T-helper 1 cell treated with Interleukin-12 subunit alpha and Interleukin-12 subunit beta and Interleukin-4 antibody, amounts not matched to agents 30 μg/mL and 1 μg/mL, for 36 hours (primary cell): Measurements from ENCODE around the gene FAM110A.
"Not testable (repeated sequence)": the region's sequence is repeated elsewhere in the genome, so short reads cannot be mapped to it uniquely, and the experiment has no call there.

Source experiments
- H3K27ac Mint-ChIP-seq: one replicate; pipeline ENCODE4 v1.8.0; 2021; ENCODE audit warnings: mild to moderate bottlenecking, mixed read lengths
- H3K27me3 Mint-ChIP-seq: one replicate; pipeline ENCODE4 v1.8.0; 2021; ENCODE audit warnings: low read depth, mixed read lengths
- H3K36me3 Mint-ChIP-seq: one replicate; pipeline ENCODE4 v1.8.0; 2021; ENCODE audit warnings: low read depth, mixed read lengths
- H3K4me1 Mint-ChIP-seq: one replicate; pipeline ENCODE4 v1.8.0; 2021; ENCODE audit warnings: low read depth, mixed read lengths
- H3K4me3 Mint-ChIP-seq: one replicate; pipeline ENCODE4 v1.8.0; 2021; ENCODE audit warnings: mild to moderate bottlenecking, moderate library complexity, mixed read lengths
- H3K9me3 Mint-ChIP-seq: one replicate; pipeline ENCODE4 v1.8.0; 2021; ENCODE audit warnings: mixed read lengths

FAM110A gene

GRCh38 chr20:818001-818664, 15.4 kb upstream of the FAM110A start:
- H3K4me1 Mint-ChIP-seq = peaks cover 6% of the 10 kb centered on the region

GRCh38 chr20:819680-820322, 13.7 kb upstream of the FAM110A start:
- Mint-ChIP-seq H3K36me3 (no peaks in the 10 kb centered on the region), H3K9me3 (no peaks in the 10 kb centered on the region), H3K4me3 (no peak overlapping the region), H3K27ac (no peak overlapping the region), H3K4me1 (peaks cover 6% of the 10 kb centered on the region), H3K27me3 (peaks cover 5% of the 10 kb centered on the region)

More at GRCh38 chr20:818001-818664, 15.4 kb upstream of the FAM110A start:
- H3K27ac Mint-ChIP-seq = no peak overlapping the region
- no peak overlapping the region for H3K4me3 Mint-ChIP-seq
- peaks cover 5% of the 10 kb centered on the region for H3K27me3 Mint-ChIP-seq
- H3K9me3 Mint-ChIP-seq = no peaks in the 10 kb centered on the region
- H3K36me3 Mint-ChIP-seq = no peaks in the 10 kb centered on the region

- no peak overlapping the region for H3K4me3 Mint-ChIP-seq
Observed at GRCh38 chr20:820323-820953, 13.1 kb upstream of the FAM110A start.

GRCh38 chr20:821046-821730, 12.3 kb upstream of the FAM110A start:
- no peak overlapping the region for H3K4me3 Mint-ChIP-seq
- peaks cover 12% of the 10 kb centered on the region for H3K4me1 Mint-ChIP-seq
- no peaks in the 10 kb centered on the region for H3K36me3 Mint-ChIP-seq
- peaks cover under 1% of the 10 kb centered on the region for H3K27me3 Mint-ChIP-seq
- no peak overlapping the region for H3K27ac Mint-ChIP-seq
- H3K9me3 Mint-ChIP-seq = no peaks in the 10 kb centered on the region

More at GRCh38 chr20:820323-820953, 13.1 kb upstream of the FAM110A start:
- H3K27ac Mint-ChIP-seq = peak overlapping the region; percentile 21
- H3K36me3 Mint-ChIP-seq = no peaks in the 10 kb centered on the region
- no peaks in the 10 kb centered on the region for H3K9me3 Mint-ChIP-seq
- H3K4me1 Mint-ChIP-seq = peaks cover 7% of the 10 kb centered on the region
- H3K27me3 Mint-ChIP-seq = peaks cover 5% of the 10 kb centered on the region

GRCh38 chr20:821731-822065, 11.8 kb upstream of the FAM110A start:
- Mint-ChIP-seq H3K27me3 (no peaks in the 10 kb centered on the region), H3K27ac (no peak overlapping the region), H3K4me3 (no peak overlapping the region), H3K36me3 (no peaks in the 10 kb centered on the region), H3K9me3 (no peaks in the 10 kb centered on the region), H3K4me1 (peaks cover 13% of the 10 kb centered on the region)

- no peak overlapping the region for H3K27ac Mint-ChIP-seq
- H3K36me3 Mint-ChIP-seq = no peaks in the 10 kb centered on the region
Observed at GRCh38 chr20:822651-823573, 10.6 kb upstream of the FAM110A start.

GRCh38 chr20:823574-823902, 10.0 kb upstream of the FAM110A start:
- Mint-ChIP-seq H3K4me1 (peaks cover 14% of the 10 kb centered on the region), H3K4me3 (no peak overlapping the region), H3K27ac (no peak overlapping the region), H3K27me3 (no peaks in the 10 kb centered on the region), H3K36me3 (no peaks in the 10 kb centered on the region), H3K9me3 (no peaks in the 10 kb centered on the region)

More at GRCh38 chr20:822651-823573, 10.6 kb upstream of the FAM110A start:
- no peaks in the 10 kb centered on the region for H3K27me3 Mint-ChIP-seq
- no peaks in the 10 kb centered on the region for H3K9me3 Mint-ChIP-seq
- peaks cover 14% of the 10 kb centered on the region for H3K4me1 Mint-ChIP-seq
- no peak overlapping the region for H3K4me3 Mint-ChIP-seq

- no peak overlapping the region for H3K4me3 Mint-ChIP-seq
- no peaks in the 10 kb centered on the region for H3K27me3 Mint-ChIP-seq
- H3K4me1 Mint-ChIP-seq = peaks cover 16% of the 10 kb centered on the region
- no peaks in the 10 kb centered on the region for H3K36me3 Mint-ChIP-seq
- H3K27ac Mint-ChIP-seq = no peak overlapping the region
- no peaks in the 10 kb centered on the region for H3K9me3 Mint-ChIP-seq
Observed at GRCh38 chr20:824490-824889, 9.0 kb upstream of the FAM110A start.

GRCh38 chr20:824916-825315, 8.6 kb upstream of the FAM110A start:
- H3K4me1 Mint-ChIP-seq = peaks cover 16% of the 10 kb centered on the region
- no peak overlapping the region for H3K27ac Mint-ChIP-seq
- no peaks in the 10 kb centered on the region for H3K9me3 Mint-ChIP-seq
- no peaks in the 10 kb centered on the region for H3K36me3 Mint-ChIP-seq
- H3K4me3 Mint-ChIP-seq = no peak overlapping the region
- no peaks in the 10 kb centered on the region for H3K27me3 Mint-ChIP-seq

- Mint-ChIP-seq H3K4me1 (peaks cover 12% of the 10 kb centered on the region), H3K27ac (no peak overlapping the region), H3K9me3 (no peaks in the 10 kb centered on the region), H3K36me3 (no peaks in the 10 kb centered on the region), H3K27me3 (no peaks in the 10 kb centered on the region), H3K4me3 (no peak overlapping the region)
Observed at GRCh38 chr20:825710-826421, 7.6 kb upstream of the FAM110A start.

- Mint-ChIP-seq H3K27me3 (no peaks in the 10 kb centered on the region), H3K9me3 (no peaks in the 10 kb centered on the region), H3K4me1 (peaks cover 12% of the 10 kb centered on the region), H3K36me3 (no peaks in the 10 kb centered on the region), H3K27ac (no peak overlapping the region), H3K4me3 (no peak overlapping the region)
Observed at GRCh38 chr20:826695-827323, 6.7 kb upstream of the FAM110A start.

GRCh38 chr20:827981-828380, 5.5 kb upstream of the FAM110A start:
- not testable (repeated sequence) for H3K36me3 Mint-ChIP-seq
- peaks cover 12% of the 10 kb centered on the region for H3K4me1 Mint-ChIP-seq

GRCh38 chr20:828987-829386, 4.5 kb upstream of the FAM110A start:
- H3K36me3 Mint-ChIP-seq = no peaks in the 10 kb centered on the region
- no peaks in the 10 kb centered on the region for H3K27me3 Mint-ChIP-seq
- H3K4me3 Mint-ChIP-seq = no peak overlapping the region
- no peak overlapping the region for H3K27ac Mint-ChIP-seq
- peaks cover 15% of the 10 kb centered on the region for H3K4me1 Mint-ChIP-seq
- no peaks in the 10 kb centered on the region for H3K9me3 Mint-ChIP-seq

More at GRCh38 chr20:827981-828380, 5.5 kb upstream of the FAM110A start:
- not testable (repeated sequence) for H3K27me3 Mint-ChIP-seq, H3K9me3 Mint-ChIP-seq, H3K4me3 Mint-ChIP-seq, H3K27ac Mint-ChIP-seq
